HepG2 (cell line): ENCODE results near the gene TRIM4.

Experiments
- ATF2 ChIP-seq: sonication (generic); formaldehyde crosslinking; IDR thresholded peaks from 2 replicates; pipeline ENCODE4 v1.4.0; 2020; ENCODE audit warnings: missing genetic modification reagents
- CTCF ChIP-seq: sonication (generic); formaldehyde crosslinking; IDR thresholded peaks from 2 replicates; pipeline ENCODE4 v1.5.0; 2020; ENCODE audit warnings: mild to moderate bottlenecking, missing genetic modification reagents, moderate library complexity
- DMTF1 ChIP-seq: sonication (generic); formaldehyde crosslinking; IDR thresholded peaks from 2 replicates; pipeline ENCODE4 v1.4.0; 2020; ENCODE audit warnings: mild to moderate bottlenecking, missing genetic modification reagents
- EZH2 ChIP-seq: conservative IDR thresholded peaks from 2 replicates; pipeline ENCODE4 v1.6.1; 2012; ENCODE audit warnings: mild to moderate bottlenecking, low read depth, low read length, moderate library complexity
- FOXM1 ChIP-seq: sonication (generic); formaldehyde crosslinking; IDR thresholded peaks from 2 replicates; pipeline ENCODE4 v1.5.0; 2020; ENCODE audit warnings: missing genetic modification reagents
- HOXA5 ChIP-seq: sonication (generic); formaldehyde crosslinking; IDR thresholded peaks from 2 replicates; pipeline ENCODE4 v1.4.0; 2020; ENCODE audit warnings: missing genetic modification reagents
- JARID2 ChIP-seq: sonication (generic); formaldehyde crosslinking; IDR thresholded peaks from 2 replicates; pipeline ENCODE4 v1.8.1; 2023; ENCODE audit warnings: missing genetic modification reagents, inconsistent platforms; ENCODE audit not compliant: insufficient replicate concordance
- POLR2AphosphoS5 ChIP-seq: IDR thresholded peaks from 2 replicates; pipeline ENCODE4 v1.6.1; 2012; ENCODE audit warnings: low read depth, low read length
- PREB ChIP-seq: sonication (generic); formaldehyde crosslinking; IDR thresholded peaks from 2 replicates; pipeline ENCODE4 v1.4.0; 2020; ENCODE audit warnings: missing genetic modification reagents
- RFX5 ChIP-seq: IDR thresholded peaks from 2 replicates; pipeline ENCODE4 v1.6.1; 2011; ENCODE audit warnings: low read depth, low read length, improper control_type of control experiment
- SMC3 ChIP-seq: IDR thresholded peaks from 2 replicates; pipeline ENCODE4 v1.6.1; 2011; ENCODE audit warnings: low read length, improper control_type of control experiment
- SP1 ChIP-seq, 2 experiments: fragments of 450-650 bp in 1 of 2; sonication (generic) in 1 of 2; formaldehyde crosslinking in 1 of 2; IDR thresholded peaks; 2 replicates each; pipeline versions ENCODE4 v1.4.0 to v1.6.1; 2016 to 2020; ENCODE audit warnings: missing genetic modification reagents in 1 of 2
- SRSF4 ChIP-seq: fragments of 200-400 bp; formaldehyde crosslinking; IDR thresholded peaks from one replicate; pipeline ENCODE4 v1.6.1; 2018; ENCODE audit warnings: mild to moderate bottlenecking, low read depth, low read length, moderate library complexity; ENCODE audit not compliant: poor library complexity, severe bottlenecking
- XBP1 ChIP-seq: sonication (generic); formaldehyde crosslinking; IDR thresholded peaks from 2 replicates; pipeline ENCODE4 v1.5.0; 2020; ENCODE audit warnings: missing genetic modification reagents

GRCh38 chr7:99944497-99945070, 25.3 kb upstream of the TRIM4 start:
- TF ChIP-seq ATF2 (no peak), DMTF1 (CRISPR knock-in tag) (no peak), POLR2AphosphoS5 (no peak), FOXM1 (CRISPR knock-in tag) (no peak), EZH2 (no peak), SP1 (IDR thresholded peaks at IDR 0.05) (no peak), SP1 (CRISPR knock-in tag; IDR thresholded peaks at IDR 0.05) (no peak), PREB (CRISPR knock-in tag) (no peak), SMC3 (no peak), CTCF (CRISPR knock-in tag) (no peak), XBP1 (CRISPR knock-in tag) (no peak), SRSF4 (no peak), HOXA5 (CRISPR knock-in tag) (no peak), JARID2 (no peak), RFX5 (no peak)
